OCI-LY7 (cell line): ENCODE measurements around the gene TOR1A.

Experiments
- CTCF ChIP-seq: fragments of 200-600 bp; sonication (generic); conservative IDR thresholded peaks from 2 replicates; pipeline ENCODE4 v1.5.1; 2014; ENCODE audit warnings: mild to moderate bottlenecking, antibody characterized with exemption, low read length, moderate library complexity, mixed read lengths
- EZH2phosphoT487 ChIP-seq: fragments of 200-600 bp; sonication (generic); IDR thresholded peaks from 2 replicates; pipeline ENCODE4 v1.6.1; 2018; ENCODE audit warnings: low read depth, borderline replicate concordance, mild to moderate bottlenecking, mixed run types, antibody characterized with exemption, low read length, moderate library complexity, mixed read lengths

DNA sequence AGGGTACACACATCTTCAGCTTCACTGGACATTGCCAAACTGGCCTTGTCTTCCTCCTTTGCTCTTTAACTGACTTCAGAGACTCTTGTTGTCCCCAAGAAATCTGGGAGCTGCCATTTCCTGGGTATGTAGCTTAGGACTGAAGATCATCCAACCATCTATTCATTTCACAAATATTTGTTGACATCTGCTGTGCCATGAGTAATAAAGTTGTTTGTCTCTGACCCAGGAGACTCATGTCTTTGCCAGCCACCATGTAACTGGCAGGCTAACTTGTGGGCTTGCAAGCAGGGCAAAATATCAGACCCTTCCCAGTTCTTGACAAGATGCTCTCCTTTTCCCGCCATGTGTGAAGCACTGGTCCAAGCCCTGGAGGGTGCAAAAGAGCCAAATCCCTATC, 38.1 kb downstream of the TOR1A start:
- TF ChIP-seq CTCF (no peak), EZH2phosphoT487 (no peak)
